HepG2 (cell line): Measurements from ENCODE around the gene SYT7. TPM values are rescaled to one million over a fixed set of nuclear protein-coding genes. Genes with fewer than 3 reads are reported as not detected.

Experiments used
- ATAC-seq: fragments of 200-7000 bp; cut with Tn5 transposase; 3 replicates; pipeline ENCODE4 v1.9.1; 2020; ENCODE audit warnings: mild to moderate bottlenecking, moderate library complexity
- BruUV-seq: library from RNA; stranded (reverse); fragments of 400-500 nt; replicated peaks from 2 replicates; lab custom pipeline; 2021; lab: Mats Ljungman, UMichigan
- CTCF ChIA-PET: fragments of 300-600 bp; formaldehyde crosslinking; extraction: SDS; loops from one replicate; lab custom pipeline; 2021; ENCODE audit warnings: low total read pairs, inconsistent platforms, low intra/inter-chr PET ratio; lab: Yijun Ruan, JAX
- POLR2A ChIA-PET: fragments of 350-600 bp; sonication (Branson Sonifier 250); formaldehyde crosslinking; loops from one replicate; lab custom pipeline; 2020; ENCODE audit warnings: antibody characterized with exemption, inconsistent platforms; lab: Yijun Ruan, JAX
- DNase-seq: peaks from one replicate; pipeline ENCODE4 v3.0.0-alpha.2; 2015; ENCODE audit warnings: low spot score
- FAIRE-seq: peaks from 3 replicates; lab custom pipeline; 2011; peaks lifted over from hg19 to GRCh38; lab: Jason Lieb, UNC
- H2AFZ ChIP-seq: one replicate; pipeline ENCODE4 v1.6.1; 2011; ENCODE audit warnings: low read length, inconsistent platforms
- H3K27ac ChIP-seq: fragments of 300-600 bp; 3 replicates; pipeline ENCODE4 v1.8.0; 2011; ENCODE audit warnings: mixed run types, mild to moderate bottlenecking, mixed read lengths, low read length, inconsistent platforms; ENCODE audit not compliant: insufficient read depth; ENCODE audit errors: extremely low read length
- H3K27me3 ChIP-seq, 2 experiments: fragments of 200-600 bp in 1 of 2; 2 replicates in 1 of 2; 3 replicates in 1 of 2; pipeline versions ENCODE4 v1.6.0 to v1.8.0; 2011; ENCODE audit warnings: low read length in 2 of 2, mild to moderate bottlenecking in 2 of 2, moderate library complexity in 2 of 2, inconsistent platforms in 1 of 2; ENCODE audit not compliant: insufficient read depth in 2 of 2, control insufficient read depth in 1 of 2
- H3K36me3 ChIP-seq, 2 experiments: fragments of 200-600 bp in 1 of 2; replicated peaks in 1 of 2; 2 replicates in 1 of 2; 3 replicates in 1 of 2; pipeline versions ENCODE4 v1.5.1 to v1.8.0; 2011; ENCODE audit warnings: low read length in 2 of 2, inconsistent platforms in 1 of 2; ENCODE audit not compliant: insufficient read depth in 2 of 2, control insufficient read depth in 1 of 2
- H3K4me1 ChIP-seq: 2 replicates; pipeline ENCODE4 v1.5.1; 2012; ENCODE audit warnings: low read length, inconsistent platforms; ENCODE audit not compliant: insufficient read depth
- H3K4me2 ChIP-seq: 2 replicates; pipeline ENCODE4 v1.6.0; 2011; ENCODE audit warnings: low read depth, low read length, inconsistent platforms
- H3K4me3 ChIP-seq, 3 experiments: fragments of 200-600 bp in 1 of 3; sonication (generic), shearing (Covaris generic) in 1 of 3; replicated peaks in 1 of 3; 2 replicates each; pipeline ENCODE4 v1.5.1; 2011 to 2016; ENCODE audit warnings: low read length in 3 of 3, inconsistent platforms in 2 of 3, low read depth in 2 of 3, mild to moderate bottlenecking in 2 of 3, control low read depth in 1 of 3, mixed read lengths in 1 of 3; ENCODE audit not compliant: insufficient read depth in 1 of 3
- H3K79me2 ChIP-seq: one replicate; pipeline ENCODE4 v1.6.1; 2011; ENCODE audit warnings: low read length, inconsistent platforms; ENCODE audit not compliant: insufficient read depth
- H3K9ac ChIP-seq: 2 replicates; pipeline ENCODE4 v1.6.0; 2011; ENCODE audit warnings: mild to moderate bottlenecking, low read depth, low read length, inconsistent platforms; ENCODE audit not compliant: insufficient read depth
- H3K9me3 ChIP-seq: 2 replicates; pipeline ENCODE4 v1.5.1; 2012; ENCODE audit warnings: mild to moderate bottlenecking, low read length
- H4K20me1 ChIP-seq: 2 replicates; pipeline ENCODE4 v1.6.0; 2011; ENCODE audit warnings: inconsistent platforms, mild to moderate bottlenecking, low read length, moderate library complexity; ENCODE audit not compliant: insufficient read depth
- DNMT1 ChIP-seq: sonication (generic); formaldehyde crosslinking; IDR thresholded peaks from 2 replicates; pipeline ENCODE4 v1.5.1; 2020; ENCODE audit warnings: mild to moderate bottlenecking, missing genetic modification reagents
- E2F2 ChIP-seq: sonication (generic); formaldehyde crosslinking; IDR thresholded peaks from 2 replicates; pipeline ENCODE4 v1.4.0; 2020; ENCODE audit warnings: missing genetic modification reagents, borderline replicate concordance
- ELF3 ChIP-seq: IDR thresholded peaks from 2 replicates; pipeline ENCODE4 v1.6.1; 2016; ENCODE audit warnings: missing genetic modification reagents, missing compliant biosample characterization
- FOXM1 ChIP-seq: sonication (generic); formaldehyde crosslinking; IDR thresholded peaks from 2 replicates; pipeline ENCODE4 v1.5.0; 2020; ENCODE audit warnings: missing genetic modification reagents
- GATAD2A ChIP-seq: IDR thresholded peaks from 2 replicates; pipeline ENCODE4 v1.6.1; 2016
- KDM5A ChIP-seq: fragments of 200-600 bp; sonication (generic); IDR thresholded peaks from 2 replicates; pipeline ENCODE4 v1.7.0; 2018; ENCODE audit warnings: antibody characterized with exemption, mild to moderate bottlenecking, low read length, borderline replicate concordance
- KMT2B ChIP-seq: IDR thresholded peaks from 2 replicates; pipeline ENCODE4 v1.6.1; 2016; ENCODE audit warnings: missing genetic modification reagents, missing compliant biosample characterization
- ZBTB10 ChIP-seq: sonication (generic); formaldehyde crosslinking; IDR thresholded peaks from 2 replicates; pipeline ENCODE4 v1.4.0; 2020; ENCODE audit warnings: missing genetic modification reagents, borderline replicate concordance
- ZFP62 ChIP-seq: sonication (generic); formaldehyde crosslinking; IDR thresholded peaks from 2 replicates; pipeline ENCODE4 v1.4.0; 2020; ENCODE audit warnings: missing genetic modification reagents
- ZNF354B ChIP-seq: sonication (generic); formaldehyde crosslinking; IDR thresholded peaks from 2 replicates; pipeline ENCODE4 v1.8.0; 2022; ENCODE audit warnings: mild to moderate bottlenecking, missing genetic modification reagents
- ZNF558 ChIP-seq: sonication (generic); formaldehyde crosslinking; IDR thresholded peaks from 2 replicates; pipeline ENCODE4 v1.9.0; 2022; ENCODE audit warnings: mild to moderate bottlenecking, missing genetic modification reagents, borderline replicate concordance
- WGBS: methylation state at CpG from one replicate; pipeline ENCODE4 v1.1.6; 2017; ENCODE audit warnings: low lambda C conversion rate; 5-methylcytosine and 5-hydroxymethylcytosine counted together
- in situ Hi-C: cut with HindIII; loops from 2 replicates; pipeline ENCODE4 v1.10.0; 2017; ENCODE audit warnings: low pct_unique_long_range_greater_than_20kb; ENCODE audit not compliant: extremely low pct_ligation_motif_present
- intact Hi-C: fragments of 100-400 bp; cut with micrococcal nuclease; formaldehyde crosslinking; loops from one replicate; pipeline ENCODE4 v1.10.0; 2022; ENCODE audit not compliant: unreplicated experiment
- polyA plus RNA-seq, 8 experiments: library from polyadenylated mRNA; depleted of rRNA in 3 of 8; stranded (reverse) in 7 of 8; unstranded in 1 of 8; fragments of >200 nt; fragmentation: Illumina TruSeq in 4 of 8; extraction: Trizol in 4 of 8; gene quantifications; 2 replicates each; pipeline versions ENCODE4 v1.2.1 to v1.2.3, GENCODE V29; 2011 to 2016; ENCODE audit warnings: low read depth in 4 of 8, missing spikeins in 1 of 8, mixed read lengths in 1 of 8; ENCODE audit not compliant: insufficient read depth in 1 of 8
- total RNA-seq, 5 experiments: library from RNA; depleted of rRNA; stranded (reverse); fragments of >200 nt; fragmentation: Illumina TruSeq; extraction: Trizol; gene quantifications; 2 replicates each; pipeline ENCODE4 v1.2.3, GENCODE V29; 2016; ENCODE audit warnings: low read depth in 1 of 5

SYT7 gene
- total and polyA plus RNA-seq, 2 of the 13 experiments (the other 11 are each of a cell fraction or from before 2014, with no cell fraction given) = 1.4 to 4.4 TPM

- CTCF ChIA-PET = no interaction called here
Measured at GRCh38 chr11:61549662-61550568, 31.0 kb downstream of the SYT7 start.

GRCh38 chr11:61549177-61549576 lies 31.7 kb downstream of the SYT7 start:
- no peak overlapping the region for H3K27ac ChIP-seq
- no peaks in the 10 kb centered on the region for H3K9me3 ChIP-seq
- no peak overlapping the region for H3K9ac ChIP-seq
- intact Hi-C loops = no loop called here
- H2AFZ ChIP-seq = no peak overlapping the region
- CTCF ChIA-PET = no interaction called here
- H3K4me1 ChIP-seq = peaks cover 8% of the 10 kb centered on the region; the same call in 1 of the 2 replicates
- no peaks in the 10 kb centered on the region for H3K27me3 ChIP-seq
- H3K4me2 ChIP-seq = no peak overlapping the region
- no peak for FAIRE-seq
- H4K20me1 ChIP-seq = no peaks in the 10 kb centered on the region
- POLR2A ChIA-PET = no interaction called here
- H3K36me3 ChIP-seq = no peaks in the 10 kb centered on the region
- DNase-seq = no peak
- 56% methylated on average over 8 of the region's 8 CpGs for WGBS
- in situ Hi-C loops = no loop called here
- H3K4me3 ChIP-seq = no peak overlapping the region
- BruUV-seq = no TSS peak
- H3K79me2 ChIP-seq = no peaks in the 10 kb centered on the region
- ATAC-seq = no peak
- TF ChIP-seq ZNF354B (CRISPR knock-in tag) (no peak), ZNF558 (CRISPR knock-in tag) (no peak), E2F2 (CRISPR knock-in tag) (no peak), ZFP62 (CRISPR knock-in tag) (no peak), ZBTB10 (CRISPR knock-in tag) (no peak), GATAD2A (CRISPR knock-in tag) (no peak)

More at GRCh38 chr11:61549662-61550568, 31.0 kb downstream of the SYT7 start:
- intact Hi-C loops = no loop called here
- 61% methylated on average over 8 of the region's 23 CpGs for WGBS
- Histone ChIP-seq H4K20me1 (no peaks in the 10 kb centered on the region), H3K27me3 (peaks cover 0 to 1% of the 10 kb centered on the region in 2 experiments; a peak in 1 of 5 replicates), H3K4me1 (0 out of 2 replicates have a peak, but pooled peaks cover 7% of the 10 kb centered on the region), H3K9ac (no peak overlapping the region), H3K9me3 (no peaks in the 10 kb centered on the region), H3K4me3 (no peak overlapping the region), H3K79me2 (no peaks in the 10 kb centered on the region), H3K4me2 (no peak overlapping the region), H3K27ac (no peak overlapping the region), H2AFZ (no peak overlapping the region), H3K36me3 (no peaks in the 10 kb centered on the region)
- ATAC-seq (no peak; the same call in 2 of the 3 replicates), DNase-seq (no peak), FAIRE-seq (no peak)
- in situ Hi-C loops = no loop called here
- TF ChIP-seq KMT2B (no peak), DNMT1 (no peak), ELF3 (CRISPR knock-in tag) (no peak), KDM5A (no peak), FOXM1 (no peak)
- no TSS peak for BruUV-seq
- POLR2A ChIA-PET = no interaction called here
